Body of pancreas (tissue), 4 donors: ENCODE results near the gene ATP13A2.

Experiments used
- POLR2A ChIP-seq, 3 donors: fragments of 450-650 bp; IDR thresholded peaks; one replicate each; pipeline ENCODE4 v1.6.1; 2016; ENCODE audit warnings: antibody characterized with exemption in 3 of 3, mild to moderate bottlenecking in 2 of 3
- TF ChIP-seq, protein P1 (sequence below), 7 experiments: fragments of 450-650 bp in 4 of 7; fragments of 200-600 bp in 3 of 7; sonication (generic) in 3 of 7; IDR thresholded peaks; one replicate each; pipeline ENCODE4 v1.5.1; 2016 to 2019; ENCODE audit warnings: antibody characterized with exemption in 7 of 7

DNA sequence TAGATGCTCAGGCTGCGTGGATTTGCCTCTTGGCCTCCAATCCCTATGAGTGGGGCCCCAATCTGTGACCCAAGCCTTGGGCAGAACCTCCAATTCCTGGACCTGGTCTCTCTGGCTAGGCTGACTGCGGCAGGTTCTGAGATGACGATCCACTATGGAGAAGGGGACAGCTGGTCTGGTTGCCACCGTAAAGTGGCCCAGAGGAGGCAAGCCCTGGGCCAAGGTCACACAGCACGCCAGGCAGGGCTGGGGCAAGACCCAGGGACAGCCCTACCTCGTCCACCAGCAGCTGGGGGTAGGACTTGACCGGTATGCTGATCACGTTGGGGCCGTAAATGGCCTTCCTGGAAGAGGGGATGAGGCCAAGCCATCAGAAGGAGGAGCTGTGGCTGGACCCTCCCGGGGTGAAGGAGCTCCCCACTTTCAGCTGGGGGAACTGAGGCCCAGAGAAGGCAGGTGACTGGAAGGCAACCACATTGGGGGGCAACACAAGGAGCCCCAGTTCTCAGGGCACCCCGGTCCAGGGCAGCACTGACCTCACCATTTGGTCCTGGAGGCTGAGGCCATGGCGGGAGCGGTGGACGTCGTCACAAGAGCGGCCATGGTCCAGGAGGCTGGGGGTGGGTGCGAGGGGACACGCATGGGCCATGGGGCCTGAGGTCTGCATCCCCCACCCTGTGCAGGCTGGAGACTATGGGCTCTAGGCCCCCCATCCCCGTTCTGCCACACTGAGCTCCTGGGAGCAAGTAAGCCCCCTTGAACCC, 9.8 kb downstream of the ATP13A2 start:
- TF ChIP-seq, protein P1, sequence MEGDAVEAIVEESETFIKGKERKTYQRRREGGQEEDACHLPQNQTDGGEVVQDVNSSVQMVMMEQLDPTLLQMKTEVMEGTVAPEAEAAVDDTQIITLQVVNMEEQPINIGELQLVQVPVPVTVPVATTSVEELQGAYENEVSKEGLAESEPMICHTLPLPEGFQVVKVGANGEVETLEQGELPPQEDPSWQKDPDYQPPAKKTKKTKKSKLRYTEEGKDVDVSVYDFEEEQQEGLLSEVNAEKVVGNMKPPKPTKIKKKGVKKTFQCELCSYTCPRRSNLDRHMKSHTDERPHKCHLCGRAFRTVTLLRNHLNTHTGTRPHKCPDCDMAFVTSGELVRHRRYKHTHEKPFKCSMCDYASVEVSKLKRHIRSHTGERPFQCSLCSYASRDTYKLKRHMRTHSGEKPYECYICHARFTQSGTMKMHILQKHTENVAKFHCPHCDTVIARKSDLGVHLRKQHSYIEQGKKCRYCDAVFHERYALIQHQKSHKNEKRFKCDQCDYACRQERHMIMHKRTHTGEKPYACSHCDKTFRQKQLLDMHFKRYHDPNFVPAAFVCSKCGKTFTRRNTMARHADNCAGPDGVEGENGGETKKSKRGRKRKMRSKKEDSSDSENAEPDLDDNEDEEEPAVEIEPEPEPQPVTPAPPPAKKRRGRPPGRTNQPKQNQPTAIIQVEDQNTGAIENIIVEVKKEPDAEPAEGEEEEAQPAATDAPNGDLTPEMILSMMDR (IDR thresholded peaks at IDR 0.05) = no peak
- no peak for TF ChIP-seq POLR2A (IDR thresholded peaks at IDR 0.05)
